HL-60 (cell line): Measurements from ENCODE around the gene SPATA46.

Experiments
- CTCF ChIP-seq: IDR thresholded peaks from one replicate; pipeline ENCODE4 v1.5.1; 2011; ENCODE audit warnings: low read length, control low read depth, inconsistent platforms; ENCODE audit not compliant: insufficient read depth
- GABPA ChIP-seq: IDR thresholded peaks from 2 replicates; pipeline ENCODE4 v1.6.1; 2012; ENCODE audit warnings: low read depth
- POLR2AphosphoS5 ChIP-seq: IDR thresholded peaks from 2 replicates; pipeline ENCODE4 v1.6.1; 2012; ENCODE audit warnings: low read depth
- REST ChIP-seq: IDR thresholded peaks from 2 replicates; pipeline ENCODE4 v1.6.1; 2012; ENCODE audit warnings: low read depth; ENCODE audit not compliant: insufficient replicate concordance

GRCh38 chr1:162353702-162354101 is 23.0 kb downstream of the SPATA46 start:
- TF ChIP-seq POLR2AphosphoS5 (no peak), CTCF (no peak), GABPA (no peak), REST (no peak)
